Kidney (tissue), 14 donors: ENCODE data around the gene FUT8. TPM values are rescaled to one million over a fixed set of nuclear protein-coding genes. Genes with fewer than 3 reads are reported as not detected.

ENCODE experiments used
- DNase-seq, 5 donors: peaks; one replicate each; pipeline ENCODE4 v3.0.0-alpha.2; 2013 to 2020
- FAIRE-seq: peaks from 2 replicates; lab custom pipeline; 2012; peaks lifted over from hg19 to GRCh38; lab: Jason Lieb, UNC
- H3K27ac ChIP-seq, 2 donors: one replicate each; pipeline ENCODE4 v1.7.0; 2013; ENCODE audit warnings: low read depth in 2 of 2, low read length in 2 of 2, inconsistent platforms in 1 of 2
- H3K27me3 ChIP-seq: one replicate; pipeline ENCODE4 v1.7.1; 2013; ENCODE audit warnings: low read length, inconsistent platforms; ENCODE audit not compliant: control insufficient read depth, insufficient read depth
- H3K36me3 ChIP-seq, 3 donors: one replicate each; pipeline versions ENCODE4 v1.7.0 to v1.7.1; 2013; ENCODE audit warnings: low read length in 3 of 3, control low read depth in 1 of 3, inconsistent platforms in 1 of 3; ENCODE audit not compliant: insufficient read depth in 3 of 3, control insufficient read depth in 2 of 3
- H3K4me1 ChIP-seq, 3 donors: one replicate each; pipeline versions ENCODE4 v1.7.0 to v1.7.1; 2013; ENCODE audit warnings: low read length in 3 of 3, inconsistent platforms in 1 of 3, low read depth in 1 of 3; ENCODE audit not compliant: control insufficient read depth in 2 of 3, insufficient read depth in 2 of 3
- H3K4me3 ChIP-seq, 3 donors: one replicate each; pipeline versions ENCODE4 v1.7.0 to v1.8.1; 2013; ENCODE audit warnings: low read length in 3 of 3, control low read depth in 1 of 3, inconsistent platforms in 1 of 3
- H3K9ac ChIP-seq, 3 donors: one replicate each; pipeline versions ENCODE4 v1.7.0 to v1.7.1; 2013; ENCODE audit warnings: low read length in 3 of 3, control low read depth in 1 of 3, inconsistent platforms in 1 of 3
- H3K9me3 ChIP-seq, 3 donors: one replicate each; pipeline versions ENCODE4 v1.7.0 to v1.7.1; 2013; ENCODE audit warnings: low read length in 3 of 3, control low read depth in 1 of 3, inconsistent platforms in 1 of 3; ENCODE audit not compliant: control insufficient read depth in 2 of 3, insufficient read depth in 1 of 3
- intact Hi-C: fragments of 100-400 bp; cut with DNase I; formaldehyde crosslinking; loops from one replicate; pipeline ENCODE4 v1.11.1; 2022
- polyA plus RNA-seq: library from polyadenylated mRNA; stranded (reverse); fragments of 350-450 nt; fragmentation: Illumina TruSeq; extraction: RNeasy Lipid Tissue Mini Kit (QIAGEN cat#74804); gene quantifications from one replicate; pipeline ENCODE4 v1.2.3, GENCODE V29; 2014; ENCODE audit warnings: low read depth, low replicate concordance; ENCODE audit not compliant: insufficient read depth
- total RNA-seq: library from RNA; stranded (reverse); fragmentation: NEBNext Ultra II Directional; extraction: Animal tissue kit (Norgen Biotek cat#: 25700); gene quantifications from one replicate; pipeline ENCODE4 v1.2.1, GENCODE V29; 2021
- TF ChIP-seq, protein P1 (sequence below): IDR thresholded peaks from 3 replicates; pipeline ENCODE4 v1.5.1; 2012; ENCODE audit warnings: mild to moderate bottlenecking, moderate library complexity, borderline replicate concordance; ENCODE audit not compliant: insufficient read depth; ENCODE audit errors: extremely low read depth
- donor health status: control.
- donor health status: control.
- donor health status: control.
- donor health status: control.
- donor health status: control.
- donor health status: DM: yes; HTN: yes; CAD: no.
- donor health status: Normal renal cell carcinoma (clear cell type).

Gene FUT8
- total and polyA plus RNA-seq, 2 donors from 2014 or later, result 8.2 to 49.6 TPM

DNA sequence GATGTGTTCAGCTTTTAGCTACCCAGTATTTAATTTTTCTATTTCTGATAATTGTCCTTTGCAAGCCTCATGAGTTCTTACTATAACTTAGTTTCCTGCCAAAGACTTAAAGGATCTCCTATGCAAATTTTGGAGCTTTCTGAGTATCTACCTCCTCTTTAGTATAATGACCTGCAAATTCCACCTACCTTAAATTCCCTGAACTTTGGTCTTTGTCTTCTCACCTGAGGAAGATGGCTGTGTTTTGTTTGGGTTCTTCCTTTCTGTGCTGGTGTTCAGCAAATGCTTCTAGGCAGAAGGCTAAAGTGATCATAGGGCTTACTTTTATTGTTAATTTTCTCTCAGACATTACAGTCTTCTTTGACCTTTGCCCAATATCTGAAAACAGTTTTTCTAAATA is 142.8 kb downstream of the FUT8 start:
- H3K36me3 ChIP-seq, result no peaks in the 10 kb centered on the region
- TF ChIP-seq, protein P1, sequence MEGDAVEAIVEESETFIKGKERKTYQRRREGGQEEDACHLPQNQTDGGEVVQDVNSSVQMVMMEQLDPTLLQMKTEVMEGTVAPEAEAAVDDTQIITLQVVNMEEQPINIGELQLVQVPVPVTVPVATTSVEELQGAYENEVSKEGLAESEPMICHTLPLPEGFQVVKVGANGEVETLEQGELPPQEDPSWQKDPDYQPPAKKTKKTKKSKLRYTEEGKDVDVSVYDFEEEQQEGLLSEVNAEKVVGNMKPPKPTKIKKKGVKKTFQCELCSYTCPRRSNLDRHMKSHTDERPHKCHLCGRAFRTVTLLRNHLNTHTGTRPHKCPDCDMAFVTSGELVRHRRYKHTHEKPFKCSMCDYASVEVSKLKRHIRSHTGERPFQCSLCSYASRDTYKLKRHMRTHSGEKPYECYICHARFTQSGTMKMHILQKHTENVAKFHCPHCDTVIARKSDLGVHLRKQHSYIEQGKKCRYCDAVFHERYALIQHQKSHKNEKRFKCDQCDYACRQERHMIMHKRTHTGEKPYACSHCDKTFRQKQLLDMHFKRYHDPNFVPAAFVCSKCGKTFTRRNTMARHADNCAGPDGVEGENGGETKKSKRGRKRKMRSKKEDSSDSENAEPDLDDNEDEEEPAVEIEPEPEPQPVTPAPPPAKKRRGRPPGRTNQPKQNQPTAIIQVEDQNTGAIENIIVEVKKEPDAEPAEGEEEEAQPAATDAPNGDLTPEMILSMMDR, result no peak
- FAIRE-seq, result no peak
- intact Hi-C loops, result no loop called here
- DNase-seq, result no peak
- H3K9me3 ChIP-seq, result no peaks in the 10 kb centered on the region
- no peak overlapping the region for H3K9ac ChIP-seq
- H3K4me3 ChIP-seq, result no peak overlapping the region
- no peak overlapping the region for H3K27ac ChIP-seq
- H3K27me3 ChIP-seq, result no peaks in the 10 kb centered on the region
- no peaks in the 10 kb centered on the region for H3K4me1 ChIP-seq

DNA sequence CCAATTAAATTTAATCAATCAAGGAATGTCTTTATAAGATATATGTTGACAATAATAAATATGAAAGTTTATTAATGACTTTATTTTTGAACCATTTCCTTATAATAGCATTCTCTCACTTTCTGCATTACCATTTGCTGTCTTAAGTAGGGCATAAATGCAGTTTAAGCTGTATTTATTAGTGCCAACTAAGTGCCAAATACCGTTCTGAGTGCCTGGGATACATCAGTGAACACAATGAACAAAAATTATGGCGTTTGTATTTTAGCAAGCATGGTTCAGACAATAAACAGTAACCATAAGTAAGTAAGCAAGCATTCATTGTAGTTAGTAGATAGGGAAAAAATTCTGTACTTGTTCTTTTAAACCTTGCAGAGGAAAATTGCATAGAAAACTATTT is 145.8 kb downstream of the FUT8 start:
- no peaks in the 10 kb centered on the region for H3K9me3 ChIP-seq
- H3K9ac ChIP-seq, result no peak overlapping the region
- intact Hi-C loops, result no loop called here
- no peak overlapping the region for H3K27ac ChIP-seq
- FAIRE-seq (no peak), DNase-seq (no peak)
- no peaks in the 10 kb centered on the region for H3K4me1 ChIP-seq
- H3K27me3 ChIP-seq, result no peaks in the 10 kb centered on the region
- no peak overlapping the region for H3K4me3 ChIP-seq
- TF ChIP-seq, protein P1, result no peak
- no peaks in the 10 kb centered on the region for H3K36me3 ChIP-seq

DNA sequence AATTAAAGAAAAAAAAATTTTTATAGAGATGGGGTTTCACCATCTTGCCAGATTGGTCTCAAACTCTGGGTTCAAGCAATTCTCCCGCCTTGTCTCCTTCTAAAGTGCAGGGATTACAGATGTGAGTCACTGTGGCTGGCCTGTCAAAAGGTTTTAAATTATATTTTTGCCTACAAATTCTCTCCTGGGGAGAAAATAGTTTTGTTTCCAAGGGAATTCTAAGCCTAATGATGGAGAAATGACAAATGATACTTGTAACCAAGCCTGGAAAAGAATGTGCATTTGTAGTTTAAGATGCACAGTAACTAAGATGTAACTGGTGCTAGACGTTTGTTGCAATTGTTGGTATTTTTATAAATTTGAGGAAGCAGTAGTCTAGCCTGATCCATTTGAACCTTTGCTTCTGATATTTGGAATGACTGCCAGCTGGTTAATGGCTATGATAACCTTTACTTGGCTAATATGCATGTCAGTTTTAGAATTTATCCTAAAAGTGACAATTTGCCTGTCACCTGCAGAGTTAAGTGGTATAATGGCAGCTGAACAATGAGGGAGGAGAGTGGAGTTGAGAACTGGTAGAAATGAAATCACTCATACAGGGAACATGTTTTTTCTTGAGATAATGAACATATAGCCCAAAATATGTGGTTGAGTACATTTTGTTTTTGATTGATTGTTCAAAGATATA is 148.0 kb downstream of the FUT8 start:
- Histone ChIP-seq H3K27me3 (no peaks in the 10 kb centered on the region), H3K9ac (no peak overlapping the region), H3K27ac (no peak overlapping the region), H3K36me3 (no peaks in the 10 kb centered on the region), H3K9me3 (no peaks in the 10 kb centered on the region), H3K4me3 (no peak overlapping the region), H3K4me1 (no peaks in the 10 kb centered on the region)
- DNase-seq, result no peak
- no peak for FAIRE-seq
- TF ChIP-seq, protein P1, result no peak
- intact Hi-C loops, result no loop called here

DNA sequence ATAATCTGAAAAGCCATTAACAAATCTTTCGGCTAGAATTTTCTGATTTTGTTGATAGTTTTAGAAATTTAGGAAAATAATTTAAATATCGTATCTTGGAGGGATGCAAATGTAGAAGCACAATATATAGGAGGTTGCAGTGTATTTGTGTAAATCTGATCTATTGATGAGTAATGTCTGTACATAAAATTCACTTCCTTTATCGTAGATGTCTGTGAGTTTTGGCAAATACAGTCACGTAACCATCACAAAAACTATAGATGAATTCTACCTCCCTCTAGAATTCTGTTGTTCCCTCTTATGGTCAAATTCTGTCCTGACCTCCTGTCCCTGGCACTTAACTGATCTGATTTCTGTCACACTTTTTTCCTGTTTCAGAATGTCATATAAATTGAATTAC is 151.8 kb downstream of the FUT8 start:
- FAIRE-seq (no peak), DNase-seq (no peak)
- no peak overlapping the region for H3K4me3 ChIP-seq
- no peaks in the 10 kb centered on the region for H3K36me3 ChIP-seq
- TF ChIP-seq, protein P1, result no peak
- H3K9me3 ChIP-seq, result no peaks in the 10 kb centered on the region
- H3K27ac ChIP-seq, result no peak overlapping the region
- no peaks in the 10 kb centered on the region for H3K4me1 ChIP-seq
- intact Hi-C loops, result no loop called here
- no peaks in the 10 kb centered on the region for H3K27me3 ChIP-seq
- H3K9ac ChIP-seq, result no peak overlapping the region
